NCI-H1092 treated with DMSO at 0.1 percent for 48 hours (cell line): Measurements from ENCODE around the gene PRM3.

ENCODE experiments used
- DNase-seq: peaks from one replicate; lab custom pipeline; 2025; lab: John Stamatoyannopoulos, UW

Gene PRM3

GRCh38 chr16:11224894-11225676 lies 48.3 kb downstream of the PRM3 start:
- no peak for DNase-seq

- no peak for DNase-seq
These were observed 49.1 kb downstream of the PRM3 start for GRCh38 chr16:11224096-11224893.
